Mesothelial cell of epicardium (in vitro differentiated cells): ENCODE results near the gene C3orf20. TPM values are rescaled to one million over a fixed set of nuclear protein-coding genes. Genes with fewer than 3 reads are reported as not detected.

ENCODE experiments used
- DNase-seq, 2 experiments: peaks; one replicate each; pipeline ENCODE4 v3.0.0; 2021; ENCODE audit warnings: low spot score in 2 of 2; ENCODE audit not compliant: unreplicated experiment in 2 of 2
- H3K27ac Mint-ChIP-seq: 2 replicates; pipeline ENCODE4 v1.8.0; 2021; ENCODE audit warnings: mixed read lengths
- H3K27me3 Mint-ChIP-seq: 2 replicates; pipeline ENCODE4 v1.8.0; 2021; ENCODE audit warnings: low read depth, mixed read lengths
- H3K36me3 Mint-ChIP-seq: 2 replicates; pipeline ENCODE4 v1.8.0; 2021; ENCODE audit warnings: mixed read lengths
- H3K4me1 Mint-ChIP-seq: 2 replicates; pipeline ENCODE4 v1.8.0; 2021; ENCODE audit warnings: mixed read lengths
- H3K4me3 Mint-ChIP-seq: 2 replicates; pipeline ENCODE4 v1.8.0; 2021; ENCODE audit warnings: mild to moderate bottlenecking, moderate library complexity, mixed read lengths
- H3K9me3 Mint-ChIP-seq: 2 replicates; pipeline ENCODE4 v1.8.0; 2021; ENCODE audit warnings: mixed read lengths
- total RNA-seq: library from RNA; stranded (reverse); gene quantifications from 3 replicates; pipeline ENCODE4 v1.2.1, GENCODE V29; 2021
- TF ChIP-seq, protein P1 (sequence below): fragments of 200-600 bp; sonication (generic); IDR thresholded peaks from one replicate; pipeline ENCODE4 v1.5.0; 2021; ENCODE audit warnings: antibody characterized with exemption; ENCODE audit not compliant: unreplicated experiment

The C3orf20 gene
- total RNA-seq, 1 donor from 2014 or later = 0.13 TPM

DNA sequence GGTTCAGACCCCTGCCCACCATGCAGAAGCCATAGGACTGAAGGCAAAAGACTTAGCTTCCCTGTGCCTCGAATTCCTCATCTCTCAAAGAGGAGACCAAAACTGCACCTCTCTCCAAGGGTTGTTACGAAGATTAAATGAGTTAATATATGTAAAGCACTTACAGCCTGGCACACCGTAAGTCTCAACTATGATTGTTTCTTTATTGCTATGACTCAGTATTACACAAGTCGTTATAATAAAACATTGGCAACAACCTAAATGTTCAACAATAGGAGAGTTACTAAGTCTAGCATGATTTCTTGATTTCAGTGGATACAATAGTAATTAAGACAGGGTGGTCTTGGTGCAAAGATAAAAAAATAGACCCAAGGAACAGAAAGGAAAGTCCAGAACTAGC is 124.2 kb downstream of the C3orf20 start:
- no peak overlapping the region for H3K27ac Mint-ChIP-seq
- H3K4me3 Mint-ChIP-seq = no peak overlapping the region
- TF ChIP-seq, protein P1, sequence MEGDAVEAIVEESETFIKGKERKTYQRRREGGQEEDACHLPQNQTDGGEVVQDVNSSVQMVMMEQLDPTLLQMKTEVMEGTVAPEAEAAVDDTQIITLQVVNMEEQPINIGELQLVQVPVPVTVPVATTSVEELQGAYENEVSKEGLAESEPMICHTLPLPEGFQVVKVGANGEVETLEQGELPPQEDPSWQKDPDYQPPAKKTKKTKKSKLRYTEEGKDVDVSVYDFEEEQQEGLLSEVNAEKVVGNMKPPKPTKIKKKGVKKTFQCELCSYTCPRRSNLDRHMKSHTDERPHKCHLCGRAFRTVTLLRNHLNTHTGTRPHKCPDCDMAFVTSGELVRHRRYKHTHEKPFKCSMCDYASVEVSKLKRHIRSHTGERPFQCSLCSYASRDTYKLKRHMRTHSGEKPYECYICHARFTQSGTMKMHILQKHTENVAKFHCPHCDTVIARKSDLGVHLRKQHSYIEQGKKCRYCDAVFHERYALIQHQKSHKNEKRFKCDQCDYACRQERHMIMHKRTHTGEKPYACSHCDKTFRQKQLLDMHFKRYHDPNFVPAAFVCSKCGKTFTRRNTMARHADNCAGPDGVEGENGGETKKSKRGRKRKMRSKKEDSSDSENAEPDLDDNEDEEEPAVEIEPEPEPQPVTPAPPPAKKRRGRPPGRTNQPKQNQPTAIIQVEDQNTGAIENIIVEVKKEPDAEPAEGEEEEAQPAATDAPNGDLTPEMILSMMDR = no peak
- no peak for DNase-seq
- H3K27me3 Mint-ChIP-seq = peaks cover 74% of the 10 kb centered on the region
- no peaks in the 10 kb centered on the region for H3K36me3 Mint-ChIP-seq
- peaks cover 11% of the 10 kb centered on the region for H3K4me1 Mint-ChIP-seq
- peaks cover 8% of the 10 kb centered on the region for H3K9me3 Mint-ChIP-seq

GRCh38 chr3:14801031-14801430 is 126.1 kb downstream of the C3orf20 start:
- Mint-ChIP-seq H3K36me3 (no peaks in the 10 kb centered on the region), H3K27ac (no peak overlapping the region), H3K4me3 (no peak overlapping the region), H3K9me3 (peaks cover 8% of the 10 kb centered on the region), H3K27me3 (peaks cover 78% of the 10 kb centered on the region), H3K4me1 (peaks cover 11% of the 10 kb centered on the region)
- no peak for DNase-seq
- TF ChIP-seq, protein P1 = no peak

GRCh38 chr3:14801668-14802380 is 126.9 kb downstream of the C3orf20 start:
- DNase-seq = no peak
- Mint-ChIP-seq H3K27me3 (peaks cover 83% of the 10 kb centered on the region), H3K36me3 (no peaks in the 10 kb centered on the region), H3K4me1 (peaks cover 5% of the 10 kb centered on the region), H3K9me3 (peaks cover 8% of the 10 kb centered on the region), H3K27ac (no peak overlapping the region), H3K4me3 (no peak overlapping the region)
- TF ChIP-seq, protein P1 = no peak

DNA sequence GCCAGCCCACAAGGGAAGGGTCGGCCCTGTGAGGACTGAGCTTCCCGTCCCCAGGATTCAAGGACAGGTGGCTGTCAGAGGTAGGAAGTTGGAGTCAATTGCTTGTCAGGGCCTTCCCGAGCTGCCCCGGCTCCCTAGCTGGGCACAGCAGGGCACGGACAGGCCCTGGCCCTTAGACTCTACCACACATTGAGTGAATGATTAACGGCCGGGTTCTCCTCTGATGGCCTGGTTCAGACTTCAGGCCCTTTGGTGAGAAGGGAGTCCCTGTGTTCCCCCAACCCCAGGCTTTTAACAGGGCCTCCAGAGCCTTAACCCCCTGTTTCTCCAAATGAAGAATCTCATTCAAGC is 127.4 kb downstream of the C3orf20 start:
- Mint-ChIP-seq H3K4me1 (no peaks in the 10 kb centered on the region), H3K9me3 (peaks cover 8% of the 10 kb centered on the region), H3K36me3 (no peaks in the 10 kb centered on the region), H3K4me3 (no peak overlapping the region), H3K27me3 (peaks cover 84% of the 10 kb centered on the region), H3K27ac (no peak overlapping the region)
- TF ChIP-seq, protein P1 = no peak
- no peak for DNase-seq

- Mint-ChIP-seq H3K27ac (no peak overlapping the region), H3K27me3 (peaks cover 91% of the 10 kb centered on the region), H3K36me3 (no peaks in the 10 kb centered on the region), H3K4me1 (no peaks in the 10 kb centered on the region), H3K9me3 (peaks cover 8% of the 10 kb centered on the region), H3K4me3 (no peak overlapping the region)
- TF ChIP-seq, protein P1 = no peak
- DNase-seq = no peak
Measured at GRCh38 chr3:14803101-14803980, 128.4 kb downstream of the C3orf20 start.
